HCEC 1CT (cell line): ENCODE data around the gene TRHDE.

Experiments
- DNase-seq: peaks from one replicate; pipeline ENCODE4 v3.0.0-alpha.2; 2017

Gene TRHDE

DNA sequence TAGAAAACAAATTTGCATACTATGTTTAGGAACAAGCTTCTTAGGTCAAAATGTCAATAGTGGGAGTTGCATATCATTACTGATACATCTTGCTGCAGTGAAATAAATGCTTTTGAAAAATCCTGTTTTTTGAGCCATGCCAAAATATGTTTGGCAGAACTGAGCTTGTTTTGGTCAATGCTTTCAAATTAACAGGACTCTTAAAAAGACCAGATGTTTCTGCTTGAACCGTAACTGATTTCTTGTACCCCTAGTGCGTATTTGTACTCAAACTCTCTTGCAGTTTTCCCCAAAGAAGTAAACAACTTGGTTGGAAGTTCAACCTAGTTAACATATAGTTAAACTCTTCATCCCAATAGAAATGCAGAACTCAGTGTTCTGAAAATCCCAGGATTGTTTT lies 3.4 kb downstream of the TRHDE start:
- no peak for DNase-seq

DNA sequence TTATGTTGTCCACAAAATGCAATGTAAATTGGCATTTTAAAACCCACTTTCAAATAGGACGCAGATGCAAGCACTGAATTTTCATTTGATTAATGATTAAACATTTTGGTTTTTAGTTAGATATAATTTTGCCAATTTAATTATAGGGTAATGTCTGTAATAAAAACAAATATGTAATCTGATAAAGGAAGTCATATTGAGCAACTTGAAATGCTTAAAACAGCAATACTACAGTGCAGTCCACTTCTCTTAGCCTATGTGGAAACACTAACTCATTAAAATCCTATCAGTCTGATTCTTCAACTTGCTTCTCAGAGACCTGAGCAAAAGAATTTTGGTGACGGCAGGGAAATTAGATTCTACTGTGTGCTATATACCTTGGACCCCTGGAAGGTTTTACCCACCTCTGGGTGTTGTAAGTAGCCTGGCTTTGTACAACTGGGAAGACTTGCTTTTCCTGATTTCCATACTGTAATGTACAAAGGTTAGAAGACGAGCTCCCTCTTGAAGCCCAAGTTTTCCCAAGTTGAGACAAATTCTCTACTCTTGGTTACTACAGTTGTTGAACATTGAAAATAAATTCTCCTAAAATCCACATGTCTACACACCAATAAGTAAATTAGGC lies 4.1 kb downstream of the TRHDE start:
- no peak for DNase-seq

GRCh38 chr12:72277415-72277814 lies 5.2 kb downstream of the TRHDE start:
- DNase-seq: no peak

DNA sequence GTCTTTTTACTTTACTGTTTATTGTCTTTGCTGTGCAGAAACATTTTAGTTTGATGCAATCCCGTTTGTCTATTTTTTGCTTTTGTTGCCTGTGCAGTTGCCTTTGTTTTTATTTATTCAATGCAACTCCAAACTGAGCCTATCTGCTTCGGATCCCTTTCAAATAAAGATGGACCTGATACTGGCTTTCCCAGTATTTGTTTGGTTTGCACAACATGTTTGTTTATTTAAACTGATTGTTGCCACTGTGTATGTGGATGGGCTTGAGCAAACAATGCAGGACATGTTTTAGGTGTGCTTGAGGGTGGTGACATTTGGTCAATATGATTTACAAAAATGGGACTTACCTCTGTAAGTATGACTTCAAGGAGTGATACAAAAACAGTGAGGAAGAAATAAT lies 6.7 kb downstream of the TRHDE start:
- no peak for DNase-seq

- no peak for DNase-seq
Measured at GRCh38 chr12:72281126-72281525, 9.0 kb downstream of the TRHDE start.

- DNase-seq: no peak
Measured at GRCh38 chr12:72282721-72283120, 10.6 kb downstream of the TRHDE start.

DNA sequence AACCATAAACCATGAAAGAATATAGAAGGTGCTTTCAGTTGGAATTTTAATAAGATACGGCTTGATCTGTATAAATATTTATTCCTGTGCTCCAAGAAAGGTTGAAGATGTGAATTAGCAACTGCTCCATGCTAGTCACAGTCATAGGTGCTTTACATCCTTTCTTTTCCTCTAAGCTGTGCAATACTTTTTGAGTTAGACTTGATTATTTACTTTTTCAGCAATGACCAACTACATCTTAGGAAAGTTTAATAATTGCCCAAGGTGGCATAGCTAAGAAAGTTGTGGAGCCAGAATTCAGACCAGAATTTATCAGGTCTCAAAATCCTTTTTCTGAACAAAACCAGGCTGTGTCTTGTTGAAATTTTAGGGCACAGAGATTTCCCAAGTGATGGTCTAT lies 13.7 kb downstream of the TRHDE start:
- no peak for DNase-seq

- DNase-seq: no peak
Measured at GRCh38 chr12:72286526-72286925, 14.4 kb downstream of the TRHDE start.

- DNase-seq: no peak
Measured at GRCh38 chr12:72288436-72288835, 16.3 kb downstream of the TRHDE start.

- no peak for DNase-seq
Measured at GRCh38 chr12:72288911-72289310, 16.7 kb downstream of the TRHDE start.

DNA sequence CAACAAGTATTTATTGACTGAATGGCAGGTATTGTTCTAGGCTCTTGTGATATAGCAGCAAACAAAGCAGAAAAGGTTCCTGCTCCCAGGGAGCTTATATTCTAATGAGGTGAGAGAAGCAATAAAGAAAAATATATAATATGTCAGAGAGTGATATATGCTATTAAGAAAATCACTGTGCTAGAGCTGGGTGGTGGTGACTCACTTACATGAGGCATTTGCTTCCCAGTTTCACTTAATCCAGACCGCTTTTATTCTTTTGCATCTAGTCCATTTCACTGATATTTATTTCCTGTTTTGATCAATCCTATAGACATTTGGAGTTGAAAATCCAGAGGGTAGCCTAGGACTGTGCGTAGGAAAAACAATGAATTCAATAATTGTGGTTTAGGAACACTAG lies 17.5 kb downstream of the TRHDE start:
- DNase-seq: no peak

GRCh38 chr12:72291175-72291574 lies 19.0 kb downstream of the TRHDE start:
- DNase-seq: no peak

- no peak for DNase-seq
Measured at GRCh38 chr12:72293701-72294100, 21.5 kb downstream of the TRHDE start.

- DNase-seq: no peak
Measured at GRCh38 chr12:72295101-72295500, 22.9 kb downstream of the TRHDE start.

- DNase-seq: no peak
Measured at GRCh38 chr12:72295744-72296143, 23.6 kb downstream of the TRHDE start.

DNA sequence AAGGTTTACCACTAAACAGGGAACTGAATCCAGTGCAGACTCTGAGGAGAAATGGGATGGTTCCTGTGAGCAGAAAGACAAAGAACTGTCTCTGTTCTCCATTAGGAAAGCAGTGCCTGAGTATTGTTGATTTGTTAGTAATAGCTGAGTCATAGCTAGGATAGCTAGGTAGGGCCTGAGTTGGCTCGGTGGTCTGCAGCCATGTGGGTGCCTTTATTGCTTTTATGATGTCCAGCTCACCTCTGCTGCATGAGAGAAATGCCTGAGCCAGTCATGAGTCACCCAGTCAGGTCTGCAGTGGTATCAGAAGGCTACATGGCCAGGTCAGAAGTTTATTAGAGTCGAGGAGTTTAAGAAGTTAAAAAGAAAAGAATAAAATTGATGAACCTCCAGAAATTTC lies 24.2 kb downstream of the TRHDE start:
- no peak for DNase-seq

DNA sequence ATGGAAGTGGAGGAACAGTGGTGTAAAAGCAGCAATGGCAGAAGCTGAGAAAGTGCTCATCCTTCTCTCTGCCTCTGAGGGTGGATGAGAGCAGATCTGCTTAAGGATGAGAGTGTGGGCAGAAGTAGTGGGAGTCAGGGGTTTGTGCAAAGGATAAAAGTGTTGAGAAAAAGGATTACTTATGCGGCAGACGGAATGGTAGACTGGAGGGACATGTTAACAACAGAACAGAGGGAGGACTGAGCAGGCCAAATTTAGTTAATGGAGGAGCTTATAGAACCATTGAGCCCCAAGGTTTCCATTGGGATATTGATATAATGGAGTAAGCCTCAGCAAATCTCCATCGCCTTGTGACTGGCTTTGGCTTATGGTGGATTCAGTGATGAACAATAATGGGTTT lies 25.5 kb downstream of the TRHDE start:
- DNase-seq: no peak

DNA sequence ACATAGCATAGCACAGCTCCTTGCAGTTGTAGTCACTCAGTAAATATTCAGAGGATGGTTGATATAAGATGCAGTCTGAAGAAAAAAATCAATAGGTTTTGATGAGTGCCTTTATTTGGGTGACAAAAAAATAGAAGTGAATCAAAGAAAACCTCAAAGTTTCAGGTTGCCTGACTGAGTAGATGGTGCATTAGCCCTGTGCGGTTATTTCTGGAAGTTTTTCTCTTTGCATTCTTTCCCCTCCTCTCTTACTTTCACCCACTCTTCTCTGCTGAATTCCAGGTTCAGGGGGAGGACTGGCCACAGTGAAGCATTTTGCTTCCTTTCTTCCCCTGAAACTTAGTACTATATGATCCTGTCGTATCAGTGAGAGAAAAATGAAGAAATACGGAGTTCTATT lies 28.6 kb downstream of the TRHDE start:
- no peak for DNase-seq

DNA sequence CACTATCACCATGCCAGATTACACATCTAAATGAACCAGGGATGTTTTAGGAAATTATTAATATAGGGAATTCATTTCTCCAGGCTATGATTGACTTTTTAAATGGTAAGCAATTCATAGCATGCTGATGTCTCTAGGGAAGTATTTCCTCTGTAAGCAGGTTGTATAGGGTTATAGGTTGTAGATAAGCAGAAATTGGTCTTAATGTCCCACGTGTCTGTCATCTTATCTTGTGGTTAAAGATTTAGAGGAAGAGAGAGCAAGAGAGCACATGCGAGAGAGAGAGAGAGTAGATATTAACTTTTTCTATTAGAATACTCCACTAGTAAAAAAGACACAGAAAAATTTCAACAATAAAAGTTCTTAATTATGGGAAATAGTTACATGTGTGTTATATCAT lies 32.6 kb downstream of the TRHDE start:
- DNase-seq: no peak

DNA sequence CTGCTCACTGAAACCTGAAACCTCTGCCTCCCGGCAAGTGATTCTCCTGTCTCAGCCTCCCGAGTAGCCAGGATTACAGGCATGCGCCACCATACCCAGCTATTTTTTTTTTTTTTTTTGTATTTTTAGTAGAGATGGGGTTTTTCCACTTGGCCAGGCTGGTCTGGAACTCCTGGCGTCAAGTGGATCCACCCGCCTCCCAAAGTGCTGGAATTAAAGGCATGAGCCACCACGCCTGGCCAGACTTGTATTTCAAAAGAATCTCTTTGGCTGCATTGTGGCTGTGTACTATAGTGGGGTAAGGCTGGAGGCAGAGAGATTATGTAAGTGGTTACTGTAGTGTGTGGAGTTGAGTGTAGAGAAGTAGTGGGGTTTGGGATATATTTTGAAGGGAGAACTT lies 35.1 kb downstream of the TRHDE start:
- no peak for DNase-seq

DNA sequence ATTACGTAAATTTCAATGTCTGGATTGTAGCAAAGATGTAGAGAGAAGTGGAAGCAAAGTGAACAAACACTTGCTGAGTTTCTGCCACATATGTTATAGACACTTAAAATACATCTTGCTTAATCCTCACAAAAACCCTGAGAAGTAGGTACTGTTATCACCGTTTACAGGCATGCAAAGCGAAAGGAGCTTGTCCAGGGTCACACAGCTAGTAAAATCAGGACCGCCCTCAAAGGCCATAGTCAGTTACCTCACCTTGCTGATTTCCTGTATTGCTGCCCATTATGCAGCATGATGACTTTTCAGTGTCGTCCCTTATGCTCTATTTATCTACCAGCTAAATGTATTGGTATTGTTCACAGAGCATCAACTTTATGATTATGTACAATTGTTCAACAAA lies 39.8 kb downstream of the TRHDE start:
- no peak for DNase-seq

DNA sequence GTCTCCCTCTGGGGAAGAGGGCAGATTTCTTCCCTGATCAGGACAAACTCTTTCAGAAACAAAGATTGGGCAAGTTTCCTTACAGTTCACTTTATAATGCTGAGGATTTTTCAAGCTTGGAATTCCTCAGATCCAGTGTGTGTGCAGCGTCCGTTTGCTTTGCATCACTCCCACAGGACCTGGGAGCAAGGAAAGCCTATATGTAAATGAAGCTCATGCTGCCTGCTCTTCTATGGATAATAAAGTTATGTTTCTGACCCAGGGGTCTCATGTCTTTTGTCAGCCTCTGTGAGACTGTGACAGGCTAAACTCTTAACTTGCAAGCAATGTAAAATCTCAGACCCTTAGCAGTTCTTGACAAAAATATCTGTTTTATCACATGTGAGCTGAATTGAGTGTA lies 41.6 kb downstream of the TRHDE start:
- no peak for DNase-seq

DNA sequence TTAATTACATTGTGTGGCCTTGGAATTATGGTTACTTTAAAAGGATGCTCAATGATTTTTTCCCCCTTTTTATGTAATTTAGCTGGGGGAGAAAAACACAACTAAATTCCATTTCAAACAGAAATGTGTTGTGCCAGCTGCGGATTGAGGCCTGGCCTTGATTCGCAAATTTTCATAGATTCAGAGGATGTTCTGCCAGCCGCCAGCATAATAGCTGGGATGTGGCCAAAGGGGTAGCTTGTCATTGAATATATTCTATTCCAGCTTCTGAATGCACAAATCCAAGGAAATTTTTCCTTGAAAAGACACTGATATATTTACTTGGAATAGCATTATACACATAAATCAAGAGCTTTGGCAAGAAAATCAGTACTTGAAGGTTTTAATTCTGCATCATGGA lies 43.7 kb downstream of the TRHDE start:
- no peak for DNase-seq

DNA sequence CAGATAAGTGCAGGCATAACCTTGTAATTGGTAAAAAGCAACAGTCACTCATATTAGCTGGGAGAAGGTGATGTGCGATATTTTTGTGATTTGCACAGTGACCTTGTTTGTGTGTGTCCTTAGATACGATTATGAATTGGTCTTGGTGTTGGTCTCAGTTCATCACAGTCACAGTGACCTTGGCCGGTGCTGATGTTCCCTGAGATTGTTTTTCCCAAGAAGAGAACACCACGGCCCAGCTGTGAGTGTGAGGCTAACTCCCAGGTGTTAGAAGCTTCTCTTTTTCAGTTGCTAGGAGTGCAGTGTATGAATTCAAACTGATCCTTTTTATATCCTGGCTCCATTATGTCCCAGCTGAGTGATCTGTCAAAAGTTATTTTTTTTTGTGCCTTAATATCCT lies 46.2 kb downstream of the TRHDE start:
- DNase-seq: no peak

GRCh38 chr12:72323881-72324280 lies 51.7 kb downstream of the TRHDE start:
- no peak for DNase-seq

DNA sequence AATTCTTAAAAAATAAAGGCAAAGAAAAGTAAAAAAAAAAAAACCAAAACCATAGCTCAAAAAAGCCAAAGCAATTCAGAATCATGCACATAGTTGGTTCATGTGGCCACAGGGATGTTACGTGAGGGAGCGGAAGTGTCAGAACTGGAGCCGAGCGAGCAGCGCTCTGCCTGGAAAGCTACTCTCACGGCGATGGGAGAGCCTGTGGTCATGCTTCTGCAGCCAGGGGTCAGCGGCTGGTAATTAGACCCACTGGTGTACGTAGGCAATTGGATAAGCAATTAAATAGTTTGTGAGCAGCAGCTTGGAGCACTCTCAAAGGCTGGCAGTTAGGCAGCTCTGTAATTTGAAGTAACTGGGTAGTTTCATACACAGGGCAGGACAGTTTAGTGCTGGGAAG lies 58.1 kb downstream of the TRHDE start:
- DNase-seq: no peak
